Bronchial epithelial cell (primary cell): ENCODE measurements around the gene SYT7. TPM values are rescaled to one million over a fixed set of nuclear protein-coding genes. Genes with fewer than 3 reads are reported as not detected.

Source experiments
- DNase-seq: peaks from one replicate; pipeline ENCODE4 v3.0.0-alpha.2; 2010; ENCODE audit warnings: low read depth
- FAIRE-seq: peaks from 2 replicates; lab custom pipeline; 2011; peaks lifted over from hg19 to GRCh38; lab: Jason Lieb, UNC
- H3K27me3 ChIP-seq: 2 replicates; pipeline ENCODE4 v1.5.1; 2011; ENCODE audit warnings: low read length; ENCODE audit not compliant: control insufficient read depth, insufficient read depth
- H3K36me3 ChIP-seq: 2 replicates; pipeline ENCODE4 v1.5.1; 2011; ENCODE audit warnings: low read length; ENCODE audit not compliant: control insufficient read depth, insufficient read depth
- H3K4me3 ChIP-seq: 2 replicates; pipeline ENCODE4 v1.5.1; 2011; ENCODE audit warnings: mild to moderate bottlenecking, low read depth, low read length, control low read depth
- total RNA-seq: library from RNA; depleted of rRNA; stranded (reverse); fragments of >200 nt; gene quantifications from 2 replicates; pipeline ENCODE4 v1.2.1, GENCODE V29; 2014
- TF ChIP-seq, protein P1 (sequence below): IDR thresholded peaks from 2 replicates; pipeline ENCODE4 v1.5.1; 2011; ENCODE audit warnings: mild to moderate bottlenecking, moderate library complexity, low read length, control low read depth, inconsistent platforms; ENCODE audit not compliant: insufficient read depth, severe bottlenecking

SYT7 gene
- total RNA-seq, 1 donor from 2014 or later, result 21.1 TPM

DNA sequence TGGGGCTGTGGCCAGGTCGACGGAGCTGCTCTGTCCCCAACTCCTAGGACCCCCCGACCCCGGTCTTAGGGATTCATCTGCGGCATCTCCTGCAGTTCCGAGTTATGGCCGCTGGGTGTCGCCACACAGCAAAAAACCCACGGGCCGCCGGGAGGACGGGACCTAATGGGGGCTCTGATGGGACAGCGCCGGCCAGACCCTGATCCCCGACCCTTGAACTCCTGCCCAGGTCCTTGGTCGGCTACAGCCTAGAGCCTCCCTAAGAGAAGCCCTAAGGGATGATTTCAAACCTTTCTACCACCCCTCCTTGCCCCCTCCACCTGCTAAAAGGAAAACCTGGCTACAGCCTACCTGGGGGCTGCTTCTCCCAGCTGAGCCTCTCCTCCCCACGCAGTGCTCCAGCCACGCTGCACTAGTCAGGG, 103.1 kb downstream of the SYT7 start:
- DNase-seq, result no peak
- Histone ChIP-seq H3K4me3 (no peak overlapping the region), H3K36me3 (peaks cover under 1% of the 10 kb centered on the region), H3K27me3 (peaks cover 3% of the 10 kb centered on the region)
- TF ChIP-seq, protein P1, sequence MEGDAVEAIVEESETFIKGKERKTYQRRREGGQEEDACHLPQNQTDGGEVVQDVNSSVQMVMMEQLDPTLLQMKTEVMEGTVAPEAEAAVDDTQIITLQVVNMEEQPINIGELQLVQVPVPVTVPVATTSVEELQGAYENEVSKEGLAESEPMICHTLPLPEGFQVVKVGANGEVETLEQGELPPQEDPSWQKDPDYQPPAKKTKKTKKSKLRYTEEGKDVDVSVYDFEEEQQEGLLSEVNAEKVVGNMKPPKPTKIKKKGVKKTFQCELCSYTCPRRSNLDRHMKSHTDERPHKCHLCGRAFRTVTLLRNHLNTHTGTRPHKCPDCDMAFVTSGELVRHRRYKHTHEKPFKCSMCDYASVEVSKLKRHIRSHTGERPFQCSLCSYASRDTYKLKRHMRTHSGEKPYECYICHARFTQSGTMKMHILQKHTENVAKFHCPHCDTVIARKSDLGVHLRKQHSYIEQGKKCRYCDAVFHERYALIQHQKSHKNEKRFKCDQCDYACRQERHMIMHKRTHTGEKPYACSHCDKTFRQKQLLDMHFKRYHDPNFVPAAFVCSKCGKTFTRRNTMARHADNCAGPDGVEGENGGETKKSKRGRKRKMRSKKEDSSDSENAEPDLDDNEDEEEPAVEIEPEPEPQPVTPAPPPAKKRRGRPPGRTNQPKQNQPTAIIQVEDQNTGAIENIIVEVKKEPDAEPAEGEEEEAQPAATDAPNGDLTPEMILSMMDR, result peak; percentile 89
- no peak for FAIRE-seq

DNA sequence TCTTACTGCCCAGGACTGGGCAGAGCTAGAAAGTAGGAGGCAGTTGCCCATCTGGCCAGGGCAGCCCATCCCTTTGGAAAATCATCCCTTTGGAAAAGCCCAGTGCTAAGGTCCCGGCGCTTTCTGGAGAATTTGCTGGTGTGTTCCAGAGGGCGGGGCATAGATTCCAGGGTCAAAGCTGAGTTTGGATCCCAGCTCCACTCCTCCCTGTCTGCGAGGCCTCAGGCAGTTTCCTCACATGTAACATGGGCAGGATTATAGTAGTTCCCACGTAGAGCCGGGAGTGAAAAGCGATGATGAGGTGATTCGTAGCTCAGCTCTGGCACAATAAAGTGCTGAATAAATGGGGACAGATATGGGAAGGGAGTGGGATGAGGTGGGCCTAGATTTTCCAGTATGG, 103.8 kb downstream of the SYT7 start:
- FAIRE-seq (no peak), DNase-seq (no peak)
- Histone ChIP-seq H3K4me3 (no peak overlapping the region), H3K36me3 (peaks cover 2% of the 10 kb centered on the region), H3K27me3 (peaks cover 2% of the 10 kb centered on the region)
- TF ChIP-seq, protein P1, result no peak

DNA sequence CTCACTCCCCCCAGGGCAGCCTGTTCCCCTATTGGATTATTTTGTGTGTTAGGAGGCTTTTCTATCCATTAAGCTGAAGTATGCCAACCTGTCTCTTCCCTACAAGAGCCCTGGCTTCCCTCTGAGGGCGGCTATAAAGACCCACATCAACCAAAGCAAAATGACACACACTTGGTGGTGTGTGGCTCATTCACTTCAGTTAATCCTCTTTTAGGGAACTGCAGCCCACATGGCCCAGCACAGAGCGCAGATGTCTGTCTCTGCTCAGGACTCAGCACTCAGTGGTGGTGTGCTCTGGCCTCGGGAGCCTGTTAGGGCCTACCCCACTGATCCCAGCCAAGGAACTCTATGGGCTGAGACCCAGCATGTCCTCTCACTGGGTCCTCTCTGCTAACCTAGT, 104.5 kb downstream of the SYT7 start:
- TF ChIP-seq, protein P1, result no peak
- DNase-seq, result no peak
- H3K27me3 ChIP-seq, result peaks cover 1% of the 10 kb centered on the region
- peaks cover 2% of the 10 kb centered on the region for H3K36me3 ChIP-seq
- no peak overlapping the region for H3K4me3 ChIP-seq
- FAIRE-seq, result no peak

DNA sequence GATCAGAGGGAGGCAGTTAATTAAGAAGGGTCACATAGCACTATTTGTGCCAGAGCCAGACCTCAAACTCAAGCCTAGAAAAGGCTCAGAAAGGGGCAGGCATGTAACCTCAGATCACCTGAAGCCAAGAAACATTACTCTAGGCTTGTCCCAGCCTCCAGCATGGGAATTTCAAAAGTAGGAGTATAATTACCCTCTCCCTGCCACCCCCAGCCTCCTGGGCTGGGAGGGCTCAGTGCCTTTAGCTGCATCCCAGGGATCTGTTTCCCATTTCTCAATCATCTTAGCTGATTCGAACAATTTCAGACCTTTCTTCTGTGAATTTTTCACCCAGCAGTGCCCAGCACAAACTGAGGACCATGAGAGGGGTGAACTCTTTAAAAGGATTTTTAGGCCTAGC, 105.4 kb downstream of the SYT7 start:
- DNase-seq (no peak), FAIRE-seq (no peak)
- H3K4me3 ChIP-seq, result no peak overlapping the region
- peaks cover 5% of the 10 kb centered on the region for H3K36me3 ChIP-seq
- peaks cover 1% of the 10 kb centered on the region for H3K27me3 ChIP-seq
- TF ChIP-seq, protein P1, result no peak

DNA sequence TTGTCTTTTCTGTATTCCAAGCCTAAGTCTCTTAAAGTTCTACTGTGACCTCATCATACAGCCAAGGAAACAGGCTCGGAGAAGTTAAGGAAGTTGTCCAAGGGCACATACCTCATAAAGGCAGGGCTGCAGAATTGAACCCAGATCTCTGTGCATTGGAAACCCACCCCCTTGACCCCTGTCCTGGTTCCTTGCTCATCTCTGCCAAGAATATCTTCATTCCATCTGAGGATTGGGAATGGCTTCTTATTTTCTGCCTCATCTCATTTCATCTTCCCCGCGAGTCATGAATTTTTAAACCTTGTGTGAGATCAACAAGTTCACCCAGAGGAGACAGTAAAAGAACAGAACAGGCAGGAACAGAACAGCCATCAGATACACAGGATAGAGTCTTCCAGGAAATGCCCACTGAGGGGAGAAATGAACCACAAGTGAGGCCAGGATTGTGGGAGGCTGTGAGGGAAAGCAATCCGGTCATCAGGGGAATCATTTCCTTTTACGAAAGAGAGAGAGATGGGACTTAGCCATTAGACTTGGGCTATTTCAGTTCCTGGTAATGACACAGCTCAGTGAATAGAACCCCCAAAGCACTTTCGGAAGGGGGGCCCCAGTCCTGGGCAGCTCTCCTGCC, 106.7 kb downstream of the SYT7 start:
- TF ChIP-seq, protein P1, result no peak
- FAIRE-seq, result peak; percentile 36
- no peak overlapping the region for H3K4me3 ChIP-seq

More for the DNA sequence above, 106.7 kb downstream of the SYT7 start:
- Histone ChIP-seq H3K27me3 (peaks cover 1% of the 10 kb centered on the region), H3K36me3 (peaks cover 5% of the 10 kb centered on the region)
- DNase-seq, result no peak
